HG02852 (cell line): ENCODE results near the gene LRCH3.
"Not testable (repeated sequence)": the region's sequence is repeated elsewhere in the genome, so short reads cannot be mapped to it uniquely, and the experiment has no call there.

ENCODE experiments used
- ATAC-seq: cut with Tn5 transposase; IDR thresholded peaks from one replicate; pipeline ENCODE4 v1.9.1; 2021; ENCODE audit warnings: mild to moderate bottlenecking, moderate library complexity; ENCODE audit not compliant: unreplicated experiment

The LRCH3 gene

DNA sequence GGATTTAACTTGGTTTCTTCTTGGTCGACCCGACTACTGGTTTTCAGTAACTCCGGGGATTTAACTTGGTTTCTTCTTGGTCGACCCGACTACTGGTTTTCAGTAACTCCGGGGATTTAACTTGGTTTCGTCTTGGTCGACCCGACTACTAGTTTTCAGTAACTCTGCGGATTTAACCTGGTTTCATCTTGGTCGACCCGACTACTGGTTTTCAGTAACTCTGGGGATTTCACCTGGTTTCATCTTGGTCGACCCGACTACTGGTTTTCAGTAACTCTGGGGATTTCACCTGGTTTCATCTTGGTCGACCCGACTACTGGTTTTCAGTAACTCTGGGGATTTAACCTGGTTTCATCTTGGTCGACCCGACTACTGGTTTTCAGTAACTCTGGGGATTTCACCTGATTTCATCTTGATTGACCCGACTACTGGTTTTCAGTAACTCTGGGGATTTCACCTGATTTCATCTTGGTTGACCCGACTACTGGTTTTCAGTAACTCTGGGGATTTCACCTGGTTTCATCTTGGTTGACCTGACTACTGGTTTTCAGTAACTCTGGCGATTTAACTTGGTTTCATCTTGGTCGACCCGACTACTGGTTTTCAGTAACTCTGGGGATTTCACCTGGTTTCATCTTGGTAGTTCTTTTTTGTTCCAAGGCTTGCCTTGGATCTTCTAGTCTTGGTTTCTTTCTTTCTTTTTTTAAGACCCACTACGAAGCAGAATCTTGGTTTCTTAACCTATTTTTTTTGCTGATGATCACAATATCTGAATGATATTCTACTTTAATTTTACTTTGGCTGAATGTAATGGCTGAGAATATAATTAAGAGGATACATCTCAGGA lies 130.6 kb downstream of the LRCH3 start:
- not testable (repeated sequence) for ATAC-seq

DNA sequence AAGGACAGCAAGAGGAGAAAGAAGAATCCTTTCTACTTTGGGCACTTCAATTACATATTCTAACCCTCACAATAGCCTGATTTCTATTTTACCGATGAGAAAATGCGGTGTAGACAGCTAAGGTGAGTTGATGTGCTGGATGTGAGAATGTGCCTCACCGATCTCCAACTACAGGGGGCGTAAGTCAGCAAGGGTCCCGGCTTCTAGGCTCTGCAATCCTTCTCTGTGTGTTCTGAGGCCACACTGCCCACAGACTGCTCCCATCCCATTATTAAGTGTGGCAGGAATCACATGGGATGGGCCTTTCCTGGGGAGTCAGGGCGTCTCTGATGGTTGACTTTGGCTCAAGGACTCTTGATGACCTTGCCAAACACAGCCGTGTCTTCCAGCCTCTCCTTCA lies 135.4 kb downstream of the LRCH3 start:
- no peak for ATAC-seq

- not testable (repeated sequence) for ATAC-seq
Measured at GRCh38 chr3:197927578-197927977, 136.5 kb downstream of the LRCH3 start.

GRCh38 chr3:197936819-197937384 lies 145.8 kb downstream of the LRCH3 start:
- no peak for ATAC-seq
